Testis (tissue), 2 donors: ENCODE results near the gene ACSM2B.

ENCODE experiments used
- POLR2A ChIP-seq: fragments of 450-650 bp; IDR thresholded peaks from one replicate; pipeline ENCODE4 v1.6.1; 2017; ENCODE audit warnings: antibody characterized with exemption, mild to moderate bottlenecking, moderate library complexity
- TF ChIP-seq, protein P1 (sequence below), 3 experiments: fragments of 450-650 bp in 2 of 3; fragments of 200-600 bp in 1 of 3; sonication (generic) in 1 of 3; IDR thresholded peaks; one replicate each; pipeline ENCODE4 v1.5.1; 2016 to 2019; ENCODE audit warnings: antibody characterized with exemption in 3 of 3, mild to moderate bottlenecking in 2 of 3, moderate library complexity in 1 of 3

DNA sequence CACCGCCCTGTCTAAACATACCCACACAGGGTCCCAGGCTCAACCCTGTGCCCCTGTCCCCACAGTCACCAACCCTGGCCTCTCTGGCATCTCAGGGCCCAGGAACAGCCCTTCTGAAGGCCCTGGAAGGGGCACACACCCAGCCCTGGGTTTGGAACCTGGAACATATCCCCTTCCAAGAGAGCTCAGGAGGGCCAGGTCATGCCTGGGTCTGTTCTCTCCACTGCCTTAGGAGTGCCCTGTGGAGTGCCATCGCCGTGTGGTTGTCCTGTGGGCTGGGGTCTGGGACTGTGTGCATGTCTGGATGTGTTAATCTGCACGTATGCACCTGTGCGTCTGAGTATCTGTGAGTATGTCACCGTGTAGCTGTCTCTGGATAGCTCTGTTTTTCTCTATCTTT is 45.2 kb upstream of the ACSM2B start:
- TF ChIP-seq, protein P1, sequence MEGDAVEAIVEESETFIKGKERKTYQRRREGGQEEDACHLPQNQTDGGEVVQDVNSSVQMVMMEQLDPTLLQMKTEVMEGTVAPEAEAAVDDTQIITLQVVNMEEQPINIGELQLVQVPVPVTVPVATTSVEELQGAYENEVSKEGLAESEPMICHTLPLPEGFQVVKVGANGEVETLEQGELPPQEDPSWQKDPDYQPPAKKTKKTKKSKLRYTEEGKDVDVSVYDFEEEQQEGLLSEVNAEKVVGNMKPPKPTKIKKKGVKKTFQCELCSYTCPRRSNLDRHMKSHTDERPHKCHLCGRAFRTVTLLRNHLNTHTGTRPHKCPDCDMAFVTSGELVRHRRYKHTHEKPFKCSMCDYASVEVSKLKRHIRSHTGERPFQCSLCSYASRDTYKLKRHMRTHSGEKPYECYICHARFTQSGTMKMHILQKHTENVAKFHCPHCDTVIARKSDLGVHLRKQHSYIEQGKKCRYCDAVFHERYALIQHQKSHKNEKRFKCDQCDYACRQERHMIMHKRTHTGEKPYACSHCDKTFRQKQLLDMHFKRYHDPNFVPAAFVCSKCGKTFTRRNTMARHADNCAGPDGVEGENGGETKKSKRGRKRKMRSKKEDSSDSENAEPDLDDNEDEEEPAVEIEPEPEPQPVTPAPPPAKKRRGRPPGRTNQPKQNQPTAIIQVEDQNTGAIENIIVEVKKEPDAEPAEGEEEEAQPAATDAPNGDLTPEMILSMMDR (IDR thresholded peaks at IDR 0.05): no peak
- TF ChIP-seq POLR2A: no peak
